CD4-positive, alpha-beta T cell (primary cell): ENCODE measurements around the gene PLA2G1B. TPM values are rescaled to one million over a fixed set of nuclear protein-coding genes. Genes with fewer than 3 reads are reported as not detected.
"Not testable (repeated sequence)": the region's sequence is repeated elsewhere in the genome, so short reads cannot be mapped to it uniquely, and the experiment has no call there.

Source experiments
- ATAC-seq: fragments of 200-7000 bp; cut with Tn5 transposase; one replicate; pipeline ENCODE4 v1.10.0; 2022; ENCODE audit warnings: mild to moderate bottlenecking; ENCODE audit not compliant: poor library complexity
- CTCF ChIA-PET: fragments of 350-600 bp; sonication (Branson Sonifier 250); formaldehyde crosslinking; loops from one replicate; lab custom pipeline; 2021; ENCODE audit warnings: antibody characterized with exemption, inconsistent platforms; lab: Charles Lee
- POLR2A ChIA-PET: fragments of 350-600 bp; sonication (Branson Sonifier 250); formaldehyde crosslinking; loops from one replicate; lab custom pipeline; 2021; ENCODE audit warnings: antibody characterized with exemption, inconsistent platforms; lab: Charles Lee
- DNase-seq, 14 experiments: peaks; one replicate each; pipeline ENCODE4 v3.0.0-alpha.2; 2013 to 2020; ENCODE audit warnings: mixed read lengths in 2 of 14
- H3K27ac ChIP-seq, 2 donors: one replicate each; pipeline versions ENCODE4 v1.5.1 to v1.7.0; 2013; ENCODE audit warnings: low read length in 2 of 2, low read depth in 1 of 2, mild to moderate bottlenecking in 1 of 2
- H3K27me3 ChIP-seq, 2 experiments: 1 replicate in 1 of 2; 2 replicates in 1 of 2; pipeline versions ENCODE4 v1.6.1 to v1.7.0; 2013; ENCODE audit warnings: low read length in 2 of 2, control low read depth in 1 of 2, mild to moderate bottlenecking in 1 of 2, moderate library complexity in 1 of 2; ENCODE audit not compliant: insufficient read depth in 2 of 2, control insufficient read depth in 1 of 2
- H3K36me3 ChIP-seq: one replicate; pipeline ENCODE4 v1.6.1; 2013; ENCODE audit warnings: low read length, control low read depth; ENCODE audit not compliant: insufficient read depth
- H3K4me1 ChIP-seq: one replicate; pipeline ENCODE4 v1.6.1; 2013; ENCODE audit warnings: low read length, control low read depth; ENCODE audit not compliant: insufficient read depth
- H3K4me3 ChIP-seq: one replicate; pipeline ENCODE4 v1.5.1; 2013; ENCODE audit warnings: mild to moderate bottlenecking, low read length, moderate library complexity
- H3K9me3 ChIP-seq, 2 experiments: 1 replicate in 1 of 2; 2 replicates in 1 of 2; pipeline versions ENCODE4 v1.6.1 to v1.7.0; 2013; ENCODE audit warnings: low read length in 2 of 2, mild to moderate bottlenecking in 2 of 2, control low read depth in 1 of 2, moderate library complexity in 1 of 2; ENCODE audit not compliant: control insufficient read depth in 1 of 2, insufficient read depth in 1 of 2
- H3K27ac Mint-ChIP-seq: one replicate; pipeline ENCODE4 v1.8.0; 2020; ENCODE audit warnings: mixed read lengths
- H3K27me3 Mint-ChIP-seq: one replicate; pipeline ENCODE4 v1.8.0; 2021; ENCODE audit warnings: mixed read lengths
- H3K36me3 Mint-ChIP-seq: one replicate; pipeline ENCODE4 v1.8.0; 2021; ENCODE audit warnings: low read depth, mixed read lengths
- H3K4me1 Mint-ChIP-seq: one replicate; pipeline ENCODE4 v1.8.0; 2021; ENCODE audit warnings: low read depth, mixed read lengths
- H3K4me3 Mint-ChIP-seq: one replicate; pipeline ENCODE4 v1.8.0; 2020; ENCODE audit warnings: mild to moderate bottlenecking, mixed read lengths
- H3K9me3 Mint-ChIP-seq: one replicate; pipeline ENCODE4 v1.8.0; 2020; ENCODE audit warnings: mixed read lengths
- CTCF ChIP-seq: fragments of 200-600 bp; IDR thresholded peaks from one replicate; pipeline ENCODE4 v1.8.0; 2022; ENCODE audit warnings: antibody characterized with exemption, mild to moderate bottlenecking
- intact Hi-C, 2 experiments: fragments of 100-400 bp; cut with DNase I in 1 of 2; cut with micrococcal nuclease in 1 of 2; formaldehyde crosslinking; loops; one replicate each; pipeline versions ENCODE4 v1.15.1 to v1.9.0; 2023 to 2025; cut with DNase I, micrococcal nuclease
- total RNA-seq, 174 experiments: library from RNA in 2 of 174; stranded (reverse) in 2 of 174; gene quantifications; one replicate each; pipeline ENCODE4 v1.2.3 and lab custom pipeline; 2021 to 2026

Gene PLA2G1B
- total RNA-seq, 2 experiments from 2014 or later, result not detected

GRCh38 chr12:120342175-120343038 lies 14.8 kb upstream of the PLA2G1B start:
- Histone ChIP-seq H3K4me1 (no peaks in the 10 kb centered on the region), H3K9me3 (peaks cover 5 to 6% of the 10 kb centered on the region in 2 experiments), H3K27me3 (no peaks in the 10 kb centered on the region), H3K27ac (no peak overlapping the region), H3K36me3 (no peaks in the 10 kb centered on the region), H3K4me3 (no peak overlapping the region)
- ChIA-PET POLR2A (no interaction called here), CTCF (no interaction called here)
- H3K36me3 Mint-ChIP-seq, result no peaks in the 10 kb centered on the region
- H3K27me3 Mint-ChIP-seq, result peaks cover 4% of the 10 kb centered on the region
- DNase-seq (no peak), ATAC-seq (no peak)
- H3K9me3 Mint-ChIP-seq, result peaks cover 7% of the 10 kb centered on the region
- no peak for TF ChIP-seq CTCF
- H3K4me3 Mint-ChIP-seq, result no peak overlapping the region
- intact Hi-C loops, result no loop called here
- no peaks in the 10 kb centered on the region for H3K4me1 Mint-ChIP-seq
- H3K27ac Mint-ChIP-seq, result no peak overlapping the region

- Mint-ChIP-seq H3K27me3 (no peaks in the 10 kb centered on the region), H3K36me3 (no peaks in the 10 kb centered on the region), H3K27ac (no peak overlapping the region), H3K4me1 (no peaks in the 10 kb centered on the region), H3K9me3 (peaks cover 8% of the 10 kb centered on the region), H3K4me3 (no peak overlapping the region)
- H3K36me3 ChIP-seq, result no peaks in the 10 kb centered on the region
- ATAC-seq, result no peak
- POLR2A ChIA-PET, result no interaction called here
- CTCF ChIA-PET, result no interaction called here
- DNase-seq, result no peak
- no peak overlapping the region for H3K4me3 ChIP-seq
- intact Hi-C loops, result no loop called here
- no peaks in the 10 kb centered on the region for H3K4me1 ChIP-seq
- no peak overlapping the region for H3K27ac ChIP-seq
- TF ChIP-seq CTCF, result no peak
- H3K9me3 ChIP-seq, result peaks cover 9 to 19% of the 10 kb centered on the region in 2 experiments
- no peaks in the 10 kb centered on the region for H3K27me3 ChIP-seq
Observed at GRCh38 chr12:120339256-120339655, 11.7 kb upstream of the PLA2G1B start.

GRCh38 chr12:120337730-120338129 lies 10.2 kb upstream of the PLA2G1B start:
- POLR2A ChIA-PET, result no interaction called here

GRCh38 chr12:120336392-120336791 lies 8.8 kb upstream of the PLA2G1B start:
- POLR2A ChIA-PET, H3K27ac ChIP-seq, H3K27me3 ChIP-seq, H3K27ac Mint-ChIP-seq, H3K4me3 ChIP-seq, intact Hi-C loops, H3K36me3 ChIP-seq, H3K9me3 Mint-ChIP-seq, DNase-seq, H3K27me3 Mint-ChIP-seq, H3K36me3 Mint-ChIP-seq, CTCF ChIA-PET, H3K4me3 Mint-ChIP-seq, H3K4me1 Mint-ChIP-seq, H3K4me1 ChIP-seq, ATAC-seq: not testable (repeated sequence)
- peaks cover 9 to 19% of the 10 kb centered on the region in 2 experiments for H3K9me3 ChIP-seq

More at GRCh38 chr12:120337730-120338129, 10.2 kb upstream of the PLA2G1B start:
- ATAC-seq (no peak), DNase-seq (no peak)
- Histone ChIP-seq H3K36me3 (no peaks in the 10 kb centered on the region), H3K27ac (no peak overlapping the region), H3K27me3 (peaks cover 0 to 4% of the 10 kb centered on the region in 2 experiments), H3K4me1 (no peaks in the 10 kb centered on the region), H3K4me3 (no peak overlapping the region), H3K9me3 (peaks cover 9 to 19% of the 10 kb centered on the region in 2 experiments)
- peaks cover 8% of the 10 kb centered on the region for H3K9me3 Mint-ChIP-seq
- no peak overlapping the region for H3K27ac Mint-ChIP-seq
- intact Hi-C loops, result no loop called here
- H3K27me3 Mint-ChIP-seq, result no peaks in the 10 kb centered on the region
- CTCF ChIA-PET, result no interaction called here
- no peaks in the 10 kb centered on the region for H3K4me1 Mint-ChIP-seq
- no peak overlapping the region for H3K4me3 Mint-ChIP-seq
- H3K36me3 Mint-ChIP-seq, result no peaks in the 10 kb centered on the region
- TF ChIP-seq CTCF, result no peak
